MV-4-11 (cell line): Measurements from ENCODE around the gene OR2G6.

Experiments used
- DNase-seq: peaks from one replicate; lab custom pipeline; 2025; lab: John Stamatoyannopoulos, UW

Gene OR2G6

DNA sequence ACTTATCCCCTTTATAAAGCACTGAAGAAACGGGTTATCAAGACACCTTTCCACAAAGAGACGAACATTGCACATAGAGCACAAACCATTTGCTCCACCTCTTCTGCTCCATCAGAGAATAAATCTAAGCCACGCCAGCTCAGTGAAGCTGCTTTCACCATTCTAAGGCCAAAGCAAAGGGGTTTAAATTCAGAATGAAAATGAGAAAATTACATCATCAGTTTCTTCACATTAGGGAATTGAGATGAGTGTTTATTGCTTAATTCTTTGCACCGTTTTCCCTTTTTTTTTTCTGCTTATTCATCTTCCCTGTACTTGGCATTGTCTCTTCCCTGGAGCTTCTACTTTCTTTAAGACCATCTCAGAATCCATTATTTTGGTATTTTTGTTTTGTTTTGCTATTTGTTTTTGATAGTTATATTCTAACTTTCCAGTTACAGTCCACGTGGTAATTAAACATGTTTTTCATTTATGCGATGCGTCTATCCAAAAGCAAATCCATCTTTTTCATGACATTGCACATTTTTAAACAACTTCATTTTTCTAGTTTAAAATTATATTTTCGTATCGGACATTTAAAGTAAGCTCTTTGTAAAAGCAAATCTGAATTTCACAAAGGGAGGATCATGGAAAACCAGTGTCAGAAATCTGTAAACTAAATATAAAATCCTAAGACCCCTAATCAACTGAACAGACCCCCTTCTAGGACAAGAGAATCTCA lies 68.5 kb downstream of the OR2G6 start:
- peak; percentile 48 for DNase-seq
